GM19043 (cell line): ENCODE data around the gene PSMA2.

Source experiments
- ATAC-seq: cut with Tn5 transposase; IDR thresholded peaks from one replicate; pipeline ENCODE4 v1.9.1; 2021; ENCODE audit warnings: low read depth; ENCODE audit not compliant: unreplicated experiment

The PSMA2 gene

DNA sequence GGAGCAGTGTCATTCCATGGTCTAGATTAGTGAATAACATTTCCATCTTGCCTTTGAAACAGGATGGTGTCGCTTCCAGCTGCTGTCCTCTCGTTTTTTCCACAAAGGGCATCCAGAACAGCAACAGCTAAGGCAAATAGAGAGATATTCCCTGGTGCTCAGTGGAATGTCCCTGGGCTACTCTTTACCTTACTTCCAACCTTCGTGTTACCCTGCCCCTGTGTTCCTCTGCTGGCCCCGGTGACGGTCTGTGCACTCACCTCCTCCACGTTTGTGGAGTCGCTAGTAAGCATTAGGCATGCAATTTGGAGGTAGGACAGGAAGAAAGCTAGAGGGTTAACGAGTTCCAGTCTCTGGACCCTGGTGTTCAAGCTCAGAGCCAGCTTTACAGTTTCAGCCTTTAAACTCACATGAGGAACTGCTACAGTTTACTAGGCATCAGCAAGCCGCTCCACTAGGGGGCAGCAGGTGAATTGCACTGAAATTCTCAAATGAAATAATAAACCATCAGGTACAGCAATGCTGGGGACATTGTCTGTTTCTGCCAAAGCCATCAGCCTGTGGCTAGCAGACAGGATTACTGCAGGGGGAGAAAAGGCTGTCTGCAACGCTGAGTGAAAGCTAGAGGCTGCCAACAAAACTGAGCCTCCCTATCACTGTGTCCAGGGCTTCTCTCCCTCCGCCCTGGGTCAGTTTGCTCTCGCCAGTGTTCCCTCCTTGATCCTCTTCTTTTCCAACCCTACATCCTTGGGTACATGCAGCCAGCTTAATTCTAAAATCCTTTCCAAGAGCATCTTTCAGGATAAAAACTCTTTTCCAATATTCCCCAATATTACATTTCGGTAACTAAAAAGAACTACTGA lies 9.2 kb upstream of the PSMA2 start:
- ATAC-seq: peak; percentile 46

DNA sequence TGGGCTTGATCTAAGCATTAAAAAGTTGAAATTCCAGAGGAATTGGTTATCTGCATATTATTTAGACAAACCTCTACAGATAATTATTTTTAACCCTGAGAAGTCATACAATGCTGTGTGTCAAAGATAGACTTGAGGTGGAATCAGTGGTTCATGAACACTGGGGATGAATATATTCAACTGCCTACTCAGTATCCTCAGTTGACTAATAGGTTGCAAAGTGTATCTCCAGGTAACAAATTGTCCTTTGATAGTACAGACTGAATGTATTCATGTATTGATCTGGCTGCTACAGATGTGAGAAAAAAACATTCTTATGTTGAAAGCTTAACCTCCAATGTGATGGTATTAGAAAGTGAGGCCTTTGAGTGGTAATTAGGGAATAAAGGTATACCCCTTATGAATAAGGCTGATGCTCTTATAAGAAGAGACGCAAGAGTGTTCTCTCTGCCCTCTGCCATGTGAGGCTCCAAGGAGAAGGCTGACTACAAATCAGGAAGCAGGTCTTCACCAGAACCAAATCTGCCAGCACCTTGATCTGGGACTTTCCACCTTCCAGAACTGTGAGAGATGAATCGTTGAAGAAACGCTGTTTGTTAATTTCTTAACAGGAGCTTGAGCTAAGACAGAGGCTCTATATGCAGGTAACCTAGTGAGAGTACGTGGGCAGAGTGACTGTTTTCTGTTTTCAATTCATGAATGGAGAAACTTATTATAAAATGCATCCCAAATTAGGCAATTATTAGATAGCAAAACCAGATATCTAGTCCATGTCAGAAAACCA lies 7.7 kb upstream of the PSMA2 start:
- no peak for ATAC-seq

DNA sequence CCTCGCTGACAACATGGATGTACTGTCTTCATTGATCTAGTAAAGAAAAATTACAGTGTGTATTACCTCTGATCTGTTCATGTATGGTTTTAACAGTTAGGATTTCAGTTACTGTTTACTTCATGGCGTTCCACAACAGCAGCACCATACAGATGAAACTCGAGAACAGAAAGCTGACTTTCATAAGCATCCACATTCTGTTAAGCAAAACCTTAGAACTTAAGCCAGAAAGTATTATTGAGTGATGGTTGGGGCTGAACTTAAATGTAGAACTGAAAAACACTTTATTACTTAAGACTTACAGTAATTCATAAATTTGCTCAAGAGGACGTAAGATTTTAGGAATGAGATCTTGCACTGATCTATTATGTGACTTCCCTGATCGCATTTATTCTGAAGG lies 3.9 kb upstream of the PSMA2 start:
- no peak for ATAC-seq

DNA sequence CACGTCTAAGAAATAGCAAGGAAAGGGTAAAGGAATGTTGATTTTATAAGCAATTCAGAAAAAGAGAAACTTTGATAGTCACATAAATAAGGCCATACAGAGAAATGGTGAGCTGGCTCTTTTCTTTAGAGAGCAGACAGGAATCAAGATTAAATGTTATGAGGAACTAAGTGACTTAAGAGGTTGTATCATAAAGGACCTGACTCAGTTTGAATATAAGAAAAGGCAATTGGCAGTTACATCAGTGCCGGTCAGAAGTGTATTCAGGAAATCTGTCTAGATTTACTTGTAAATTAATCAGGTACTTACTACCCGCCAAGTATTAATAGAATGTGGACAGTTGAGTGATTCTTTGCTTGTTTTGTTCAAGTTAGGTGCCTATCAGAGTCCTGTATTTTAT lies 2.3 kb upstream of the PSMA2 start:
- ATAC-seq: no peak

- ATAC-seq: no peak
Measured at GRCh38 chr7:42932811-42933591, 1.0 kb upstream of the PSMA2 start.

DNA sequence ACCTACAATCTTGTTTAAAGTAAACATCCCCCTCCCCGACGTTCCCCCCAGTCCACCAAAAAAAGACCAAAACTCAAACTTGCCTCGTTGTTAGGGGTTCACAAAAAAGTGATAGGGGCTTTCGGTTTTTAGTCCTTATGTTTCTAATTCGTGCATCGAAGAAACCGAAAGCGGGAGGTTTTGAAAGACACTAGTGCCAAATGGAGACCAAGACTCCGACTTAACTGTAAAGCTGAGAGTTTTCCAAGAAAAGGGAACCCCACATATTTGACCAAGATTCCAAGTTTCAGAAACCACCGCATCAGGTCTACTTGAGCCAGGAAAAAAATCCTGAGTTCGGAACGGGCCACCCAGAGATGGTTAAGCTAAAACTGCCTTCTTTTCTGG lies 534 bp downstream of the PSMA2 start:
- no peak for ATAC-seq

DNA sequence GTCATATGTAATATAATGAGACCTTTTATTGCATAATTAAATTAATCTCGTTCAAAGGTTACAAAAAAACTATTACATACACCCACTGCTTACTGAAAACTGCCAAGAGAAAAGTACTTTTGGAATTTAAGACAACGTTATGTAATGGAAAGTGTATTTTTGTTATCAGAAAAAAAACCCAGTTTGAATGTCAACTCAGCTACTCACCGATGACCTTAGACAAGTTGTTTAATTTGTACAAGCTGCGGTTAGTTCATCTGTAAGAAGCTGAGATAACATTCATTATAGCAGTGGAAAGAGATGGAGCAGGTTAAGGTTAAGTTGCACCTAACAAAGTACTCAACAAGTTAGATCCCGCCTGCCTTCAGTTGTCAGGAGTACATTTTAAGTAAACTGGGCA lies 1.1 kb downstream of the PSMA2 start:
- no peak for ATAC-seq

GRCh38 chr7:42929449-42929848 lies 2.5 kb downstream of the PSMA2 start:
- ATAC-seq: no peak

GRCh38 chr7:42928754-42929153 lies 3.2 kb downstream of the PSMA2 start:
- no peak for ATAC-seq

DNA sequence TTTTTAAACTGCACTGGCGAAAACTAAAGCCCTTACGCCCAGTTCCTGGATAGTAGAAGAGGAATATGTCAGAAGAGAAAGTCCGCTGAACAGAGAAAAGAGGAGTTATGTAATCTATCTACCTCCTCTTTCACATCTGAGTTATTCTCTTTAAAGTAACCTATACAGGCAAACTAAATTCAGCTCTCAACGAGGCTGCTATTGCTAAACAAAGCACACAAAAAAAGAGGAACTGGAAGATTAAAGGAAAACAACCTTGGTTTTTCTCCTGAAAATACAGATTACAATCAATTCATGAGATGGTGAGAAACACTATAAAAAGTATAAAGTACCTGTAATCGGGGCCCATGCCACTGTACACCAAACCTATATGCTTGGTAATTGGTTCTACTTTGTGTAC lies 5.8 kb downstream of the PSMA2 start:
- no peak for ATAC-seq

DNA sequence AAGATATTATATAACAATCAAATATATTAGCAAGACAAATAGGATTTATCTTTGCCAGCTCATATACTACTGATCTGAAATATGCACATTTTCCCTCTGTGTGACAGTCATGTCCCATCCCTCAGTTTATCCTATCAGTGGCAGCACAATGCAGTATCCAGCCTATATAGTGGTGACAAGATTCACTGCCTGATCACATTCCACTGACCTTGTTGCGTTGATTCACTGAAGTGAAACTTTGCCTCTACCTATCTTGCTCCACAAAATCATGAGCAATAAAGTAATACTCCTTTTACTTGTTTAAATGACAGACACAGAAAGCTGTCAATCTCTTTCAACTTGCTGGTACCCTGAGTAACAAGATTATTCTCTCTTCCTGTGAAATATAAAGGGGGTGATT lies 6.3 kb downstream of the PSMA2 start:
- no peak for ATAC-seq

DNA sequence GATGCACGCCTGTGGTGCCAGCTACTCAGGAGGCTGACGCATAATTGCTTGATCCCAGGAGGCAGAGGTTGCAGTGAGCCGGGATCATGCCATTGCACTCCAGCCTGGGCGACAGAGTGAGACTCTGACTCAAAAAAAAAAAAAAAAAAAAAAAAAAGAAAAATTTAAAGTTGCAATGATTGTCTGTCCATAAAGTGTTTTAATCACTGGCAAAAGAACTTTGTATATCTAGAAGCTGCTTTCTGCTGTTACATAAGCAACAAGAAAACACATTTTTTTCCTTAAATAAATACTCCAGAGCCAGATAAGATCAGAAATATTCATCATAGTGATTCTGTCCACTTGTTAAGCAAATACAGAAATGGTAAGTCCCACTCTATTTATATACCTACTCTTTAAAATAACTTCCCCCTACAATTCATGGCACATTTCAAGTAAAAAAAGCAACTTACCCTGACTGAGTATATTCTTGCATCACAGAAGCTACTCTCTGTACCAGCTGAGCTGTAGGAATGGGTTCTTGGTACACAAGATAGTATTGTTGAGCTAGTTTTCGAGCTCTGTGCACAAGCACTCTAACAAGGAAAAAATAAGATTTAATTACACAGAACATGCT lies 7.6 kb downstream of the PSMA2 start:
- no peak for ATAC-seq

DNA sequence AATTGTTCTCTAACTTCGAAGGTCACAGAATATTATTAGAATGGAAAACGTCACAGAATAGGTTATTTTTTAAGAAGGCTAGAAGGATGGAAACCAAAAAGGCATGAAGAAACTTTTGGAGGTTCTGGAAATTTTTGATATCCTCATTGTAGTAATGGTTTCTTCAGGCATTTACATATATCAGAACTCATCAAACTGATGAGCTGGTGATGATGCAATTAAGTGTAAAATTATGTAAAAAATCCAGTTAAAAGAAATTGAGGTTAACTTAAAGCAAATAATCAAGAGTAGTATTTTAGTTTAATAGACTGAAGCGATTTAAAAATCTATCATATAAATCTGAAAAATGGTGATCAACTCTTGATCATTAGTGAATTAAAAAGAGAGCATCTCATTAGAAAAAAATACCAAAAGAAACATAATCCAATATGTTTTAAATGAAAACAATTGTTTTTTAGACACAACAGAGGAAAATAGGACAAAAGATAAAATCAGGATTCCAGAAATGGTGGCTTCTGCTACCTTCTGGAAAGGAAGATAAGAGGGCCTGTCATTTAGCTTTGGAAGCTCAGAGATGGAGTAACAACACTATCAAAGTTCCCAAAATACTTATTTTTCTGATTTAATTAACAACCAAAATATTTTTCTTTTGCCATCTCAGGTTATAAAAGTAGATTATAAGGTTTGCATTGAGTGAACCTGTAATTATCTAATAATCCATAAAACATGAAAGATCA lies 9.8 kb downstream of the PSMA2 start:
- no peak for ATAC-seq

DNA sequence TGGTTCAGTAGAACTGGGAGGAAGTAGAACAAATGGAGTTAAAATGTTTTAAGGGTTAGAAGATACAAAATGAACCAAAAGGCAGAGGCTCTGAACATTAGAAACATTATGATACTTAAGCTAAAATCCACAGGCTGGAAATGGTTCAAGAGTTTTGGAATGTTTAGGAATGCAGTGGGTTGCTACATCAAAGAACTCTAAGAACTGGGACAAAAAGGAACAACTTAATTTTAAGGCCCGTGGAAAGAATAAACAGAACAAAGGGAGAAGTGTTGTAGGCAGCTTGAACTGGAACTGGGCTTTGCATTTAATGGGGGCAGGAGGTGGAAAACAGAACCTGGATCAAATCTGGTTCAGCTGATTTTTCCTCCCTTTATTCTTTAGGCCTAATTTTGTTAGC lies 16.6 kb downstream of the PSMA2 start:
- ATAC-seq: no peak

- no peak for ATAC-seq
Measured at GRCh38 chr7:42914421-42915045, 17.4 kb downstream of the PSMA2 start.

DNA sequence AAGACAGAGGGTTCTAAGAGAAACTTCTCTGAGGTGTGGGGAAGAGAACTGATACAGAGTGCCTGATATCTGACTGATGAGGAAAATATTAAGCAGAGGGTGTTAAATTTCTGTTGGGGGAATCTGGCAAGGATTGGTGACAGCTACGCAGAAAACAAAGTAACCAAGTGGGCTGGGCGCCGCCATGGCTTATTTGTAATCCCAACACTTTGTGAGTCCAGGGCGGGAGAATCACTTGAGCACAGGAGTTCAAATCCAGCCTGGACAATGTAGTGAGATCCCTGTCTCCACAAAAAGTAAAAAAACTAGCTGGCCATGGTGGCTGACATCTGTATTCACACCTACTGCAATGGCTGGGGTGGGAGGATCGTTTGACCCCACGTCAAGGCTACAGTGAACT lies 18.0 kb downstream of the PSMA2 start:
- ATAC-seq: no peak

DNA sequence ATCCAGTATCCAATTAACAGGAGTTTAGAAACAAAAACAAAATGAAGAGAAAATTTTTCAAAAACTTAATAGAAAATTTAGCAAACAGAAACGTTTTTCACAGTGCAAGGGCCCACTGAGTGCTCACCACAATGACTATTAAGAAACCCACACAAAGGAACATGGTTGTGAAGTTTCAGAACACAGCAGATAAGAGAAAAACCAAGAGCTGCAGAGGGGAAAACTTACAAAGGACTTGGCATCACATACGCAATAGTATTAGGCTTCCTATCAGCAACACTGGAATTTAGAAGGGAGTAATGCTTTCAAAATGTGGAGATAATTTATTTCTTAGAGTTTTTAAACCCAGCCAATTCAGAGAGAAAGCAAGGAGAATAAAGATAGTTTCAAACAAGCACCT lies 18.4 kb downstream of the PSMA2 start:
- ATAC-seq: no peak

DNA sequence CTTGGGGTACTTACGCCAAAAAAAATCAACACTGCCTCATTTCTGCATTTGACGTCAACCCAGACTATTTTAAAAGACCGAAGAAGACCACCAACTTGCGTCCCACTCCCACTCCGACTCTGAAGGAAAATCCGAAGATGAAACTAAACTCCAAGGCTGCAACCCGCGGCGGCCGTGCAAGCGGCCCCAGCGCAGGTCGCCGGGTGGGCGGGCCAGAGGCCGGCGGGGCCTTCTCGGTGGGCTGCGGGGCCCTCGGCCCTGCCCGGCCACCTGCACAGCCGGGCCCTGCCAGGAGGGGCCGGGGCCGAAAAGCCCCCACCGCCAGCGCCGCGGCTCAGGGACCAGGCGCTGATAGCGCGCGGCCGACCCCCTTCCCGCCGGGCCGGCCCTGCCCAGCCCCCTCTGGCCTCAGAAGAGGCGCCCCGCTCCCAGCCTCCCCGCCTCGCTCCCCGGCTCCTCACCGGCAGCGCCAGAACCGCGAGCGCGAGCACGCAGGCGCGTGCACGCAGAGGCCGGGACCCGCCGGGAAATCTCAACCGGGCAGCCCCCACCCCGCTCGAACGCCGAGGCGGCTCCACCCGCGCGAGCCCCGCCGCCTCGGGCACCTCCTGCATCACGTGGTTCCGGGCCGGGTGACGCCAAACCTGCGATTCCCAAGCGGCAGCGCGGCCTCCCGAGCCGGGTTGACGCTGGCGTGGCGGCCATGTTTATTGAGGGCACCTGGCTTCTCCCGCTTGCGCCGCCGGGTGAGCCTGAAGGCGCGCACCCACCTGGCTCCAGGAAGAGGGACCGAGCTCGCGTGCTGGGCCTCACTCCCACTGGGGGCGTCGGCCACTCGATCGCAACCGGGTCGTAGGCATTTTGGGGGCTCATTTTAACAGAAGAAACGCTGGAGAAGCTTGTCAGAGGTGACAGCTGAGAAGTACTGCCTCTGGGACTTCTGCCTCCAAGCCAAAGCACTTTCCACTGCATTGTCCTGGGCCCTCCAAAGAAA lies 20.2 kb downstream of the PSMA2 start, which contains the start of gene C7orf25:
C7orf25 (minus strand) TSS at position 617 of the 994 bp plus-strand sequence. CDS start 1,170 bp downstream, outside the sequence.
- ATAC-seq: peak; percentile 90
